Endothelial cell of umbilical vein (primary cell): ENCODE measurements around the gene ALAS2. TPM values are rescaled to one million over a fixed set of nuclear protein-coding genes. Genes with fewer than 3 reads are reported as not detected.

ENCODE experiments used
- BruUV-seq: library from RNA; stranded (reverse); fragments of 400-500 nt; replicated peaks from 2 replicates; lab custom pipeline; 2021; lab: Mats Ljungman, UMichigan
- CTCF ChIA-PET: fragments of 300-600, 350-600 bp; sonication (Branson Sonifier 250); formaldehyde crosslinking; loops from one replicate; lab custom pipeline; 2021; ENCODE audit warnings: antibody characterized with exemption, inconsistent platforms; lab: Charles Lee
- POLR2A ChIA-PET: fragments of 300-600, 350-600 bp; sonication (Branson Sonifier 250); formaldehyde crosslinking; loops from one replicate; lab custom pipeline; 2021; ENCODE audit warnings: antibody characterized with exemption, inconsistent platforms; lab: Charles Lee
- DNase-seq: peaks from one replicate; pipeline ENCODE4 v3.0.0-alpha.2; 2011; ENCODE audit warnings: low read depth, low spot score
- FAIRE-seq: peaks from 2 replicates; lab custom pipeline; 2011; peaks lifted over from hg19 to GRCh38; lab: Jason Lieb, UNC
- H2AFZ ChIP-seq: 2 replicates; pipeline ENCODE4 v1.6.0; 2012; ENCODE audit warnings: low read depth, low read length, control low read depth, inconsistent platforms
- H3K27ac ChIP-seq: 2 replicates; pipeline ENCODE4 v1.5.1; 2011; ENCODE audit warnings: low read depth, mild to moderate bottlenecking, control low read depth, low read length, moderate library complexity; ENCODE audit not compliant: insufficient read depth
- H3K27me3 ChIP-seq, 2 experiments: 2 replicates each; pipeline versions ENCODE4 v1.6.0 to v1.6.1; 2011; ENCODE audit warnings: low read length in 2 of 2, mixed read lengths in 1 of 2; ENCODE audit not compliant: control insufficient read depth in 2 of 2, insufficient read depth in 2 of 2
- H3K36me3 ChIP-seq, 2 experiments: 2 replicates in 1 of 2; 3 replicates in 1 of 2; pipeline ENCODE4 v1.5.1; 2011; ENCODE audit warnings: low read length in 2 of 2, mild to moderate bottlenecking in 1 of 2, moderate library complexity in 1 of 2; ENCODE audit not compliant: control insufficient read depth in 2 of 2, insufficient read depth in 2 of 2; ENCODE audit errors: extremely low read depth in 1 of 2
- H3K4me1 ChIP-seq: 3 replicates; pipeline ENCODE4 v1.5.1; 2011; ENCODE audit warnings: mild to moderate bottlenecking, low read length; ENCODE audit not compliant: control insufficient read depth, insufficient read depth; ENCODE audit errors: extremely low read depth
- H3K4me2 ChIP-seq: 2 replicates; pipeline ENCODE4 v1.6.1; 2011; ENCODE audit warnings: low read length, control low read depth, mixed read lengths; ENCODE audit not compliant: insufficient read depth
- H3K4me3 ChIP-seq, 3 experiments: fragments of 200-600 bp in 1 of 3; sonication (generic), shearing (Covaris generic) in 1 of 3; replicated peaks in 1 of 3; 2 replicates each; pipeline ENCODE4 v1.5.1; 2011 to 2016; ENCODE audit warnings: control low read depth in 3 of 3, low read length in 3 of 3, mild to moderate bottlenecking in 2 of 3, inconsistent platforms in 1 of 3, low read depth in 1 of 3, moderate library complexity in 1 of 3; ENCODE audit not compliant: insufficient read depth in 1 of 3
- H3K79me2 ChIP-seq: 2 replicates; pipeline ENCODE4 v1.6.0; 2012; ENCODE audit warnings: low read length, inconsistent platforms; ENCODE audit not compliant: control insufficient read depth, insufficient read depth
- H3K9ac ChIP-seq: replicated peaks from 2 replicates; pipeline ENCODE3; 2011; ENCODE audit warnings: low read length, control low read depth; ENCODE audit not compliant: insufficient read depth; ENCODE audit errors: extremely low read depth
- H3K9me1 ChIP-seq: replicated peaks from 3 replicates; pipeline ENCODE4 v1.6.0; 2011; ENCODE audit warnings: mild to moderate bottlenecking, low read length; ENCODE audit not compliant: control insufficient read depth, insufficient read depth; ENCODE audit errors: extremely low read depth
- H3K9me3 ChIP-seq: replicated peaks from 2 replicates; pipeline ENCODE4 v1.5.1; 2012; ENCODE audit warnings: low read length, inconsistent platforms; ENCODE audit not compliant: control insufficient read depth, insufficient read depth
- H4K20me1 ChIP-seq: replicated peaks from 2 replicates; pipeline ENCODE3; 2011; ENCODE audit warnings: mild to moderate bottlenecking, low read length; ENCODE audit not compliant: control insufficient read depth, insufficient read depth; ENCODE audit errors: extremely low read depth
- EZH2 ChIP-seq: IDR thresholded peaks from 2 replicates; pipeline ENCODE4 v1.6.1; 2012; ENCODE audit warnings: borderline replicate concordance, low read depth, mild to moderate bottlenecking, moderate library complexity, low read length, inconsistent platforms; ENCODE audit not compliant: severe bottlenecking
- FOS ChIP-seq: IDR thresholded peaks from 2 replicates; pipeline ENCODE4 v1.6.1; 2011; ENCODE audit warnings: mild to moderate bottlenecking, low read length, moderate library complexity, borderline replicate concordance; ENCODE audit not compliant: insufficient read depth
- GATA2 ChIP-seq: IDR thresholded peaks from 2 replicates; pipeline ENCODE4 v1.7.0; 2011; ENCODE audit warnings: low read depth, mild to moderate bottlenecking, moderate library complexity, mixed read lengths, low read length; ENCODE audit not compliant: insufficient read length, insufficient read depth
- JUN ChIP-seq: IDR thresholded peaks from 2 replicates; pipeline ENCODE4 v1.6.1; 2011; ENCODE audit warnings: borderline replicate concordance, low read depth; ENCODE audit not compliant: insufficient read length, insufficient read depth
- MYC ChIP-seq: IDR thresholded peaks from one replicate; pipeline ENCODE4 v1.6.1; 2011; ENCODE audit warnings: mild to moderate bottlenecking, low read depth, low read length
- POLR2A ChIP-seq: IDR thresholded peaks from 2 replicates; pipeline ENCODE4 v1.6.1; 2012; ENCODE audit warnings: low read depth, mild to moderate bottlenecking, control low read depth, low read length
- POLR2AphosphoS5 ChIP-seq: IDR thresholded peaks from 2 replicates; pipeline ENCODE4 v1.6.1; 2012; ENCODE audit warnings: low read depth, mild to moderate bottlenecking, control low read depth, low read length, moderate library complexity; ENCODE audit not compliant: insufficient read depth
- dilution Hi-C: fragments of 300-500 bp; cut with MboI; formaldehyde crosslinking; loops from one replicate; pipeline ENCODE4 v1.15.0; 2019; ENCODE audit warnings: low sequenced_read_pairs; ENCODE audit not compliant: extremely low pct_ligation_motif_present
- intact Hi-C: fragments of 100-400 bp; cut with micrococcal nuclease; formaldehyde crosslinking; loops from one replicate; pipeline ENCODE4 v1.10.0; 2022
- polyA plus RNA-seq, 4 experiments: library from polyadenylated mRNA; depleted of rRNA in 3 of 4; stranded (reverse) in 3 of 4; unstranded in 1 of 4; fragments of >200 nt; gene quantifications; 2 replicates each; pipeline versions ENCODE4 v1.2.1 to v1.2.3, GENCODE V29; 2011 to 2012; ENCODE audit warnings: missing spikeins in 1 of 4
- total RNA-seq: library from RNA; stranded (reverse); gene quantifications from 2 replicates; pipeline ENCODE4 v1.2.3, GENCODE V29; 2021
- TF ChIP-seq, protein P1 (sequence below), 2 donors: IDR thresholded peaks; 1 replicate in 1 of 2; 2 replicates in 1 of 2; pipeline ENCODE4 v1.5.1; 2011; ENCODE audit warnings: low read length in 2 of 2, mild to moderate bottlenecking in 2 of 2, moderate library complexity in 2 of 2, control low read depth in 1 of 2, inconsistent platforms in 1 of 2, low read depth in 1 of 2; ENCODE audit not compliant: insufficient read depth in 1 of 2; ENCODE audit errors: extremely low read depth in 1 of 2
- TF ChIP-seq, protein P2 (sequence below): IDR thresholded peaks from 2 replicates; pipeline ENCODE4 v1.6.1; 2011; ENCODE audit not compliant: insufficient read depth, insufficient read length

Gene ALAS2
- total and polyA plus RNA-seq, 2 donors (not counting 3 experiments of a cell fraction or from before 2014, with no cell fraction given): not detected

GRCh38 chrX:55074851-55075467 is 44.2 kb upstream of the ALAS2 start, which contains the start of gene PAGE2B:
PAGE2B (plus strand) TSS chrX:55075030; CDS start chrX:55076042, 1,012 bp downstream.
- dilution Hi-C loops: no loop called here
- BruUV-seq: no TSS peak

DNA sequence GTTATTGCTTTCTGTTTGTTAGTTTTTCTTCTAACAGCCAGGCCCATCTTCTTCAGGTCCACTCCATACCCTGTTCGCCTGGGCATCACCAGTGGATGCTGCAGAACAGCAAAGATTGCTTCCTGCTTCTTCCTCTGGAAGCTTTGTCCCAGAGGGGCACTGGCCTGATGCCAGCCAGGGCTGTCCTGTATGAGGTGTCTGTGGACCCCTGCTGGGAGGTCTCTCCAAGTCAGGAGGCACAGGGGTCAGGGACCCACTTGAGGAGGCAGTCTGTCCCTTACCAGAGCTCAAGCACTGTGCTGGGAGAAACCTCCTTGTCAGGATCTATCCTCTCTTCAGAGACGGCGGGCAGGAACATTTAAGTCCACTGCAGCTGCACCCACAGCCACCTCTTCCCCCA is 41.5 kb upstream of the ALAS2 start:
- ChIA-PET POLR2A (no interaction called here), CTCF (no interaction called here)
- Histone ChIP-seq H3K9me1 (no peaks in the 10 kb centered on the region), H4K20me1 (no peaks in the 10 kb centered on the region), H2AFZ (no peak overlapping the region), H3K9me3 (no peaks in the 10 kb centered on the region), H3K27me3 (no peaks in the 10 kb centered on the region), H3K36me3 (no peaks in the 10 kb centered on the region), H3K4me1 (no peaks in the 10 kb centered on the region), H3K79me2 (no peaks in the 10 kb centered on the region), H3K27ac (no peak overlapping the region), H3K4me3 (no peak overlapping the region), H3K9ac (no peak overlapping the region), H3K4me2 (no peak overlapping the region)
- DNase-seq (no peak), FAIRE-seq (no peak)
- intact Hi-C loops (no loop called here), dilution Hi-C loops (no loop called here)
- BruUV-seq: no TSS peak
- TF ChIP-seq POLR2A (no peak), FOS (no peak), GATA2 (no peak), MYC (no peak), EZH2 (no peak), POLR2AphosphoS5 (no peak), JUN (no peak)
- TF ChIP-seq, protein P1, sequence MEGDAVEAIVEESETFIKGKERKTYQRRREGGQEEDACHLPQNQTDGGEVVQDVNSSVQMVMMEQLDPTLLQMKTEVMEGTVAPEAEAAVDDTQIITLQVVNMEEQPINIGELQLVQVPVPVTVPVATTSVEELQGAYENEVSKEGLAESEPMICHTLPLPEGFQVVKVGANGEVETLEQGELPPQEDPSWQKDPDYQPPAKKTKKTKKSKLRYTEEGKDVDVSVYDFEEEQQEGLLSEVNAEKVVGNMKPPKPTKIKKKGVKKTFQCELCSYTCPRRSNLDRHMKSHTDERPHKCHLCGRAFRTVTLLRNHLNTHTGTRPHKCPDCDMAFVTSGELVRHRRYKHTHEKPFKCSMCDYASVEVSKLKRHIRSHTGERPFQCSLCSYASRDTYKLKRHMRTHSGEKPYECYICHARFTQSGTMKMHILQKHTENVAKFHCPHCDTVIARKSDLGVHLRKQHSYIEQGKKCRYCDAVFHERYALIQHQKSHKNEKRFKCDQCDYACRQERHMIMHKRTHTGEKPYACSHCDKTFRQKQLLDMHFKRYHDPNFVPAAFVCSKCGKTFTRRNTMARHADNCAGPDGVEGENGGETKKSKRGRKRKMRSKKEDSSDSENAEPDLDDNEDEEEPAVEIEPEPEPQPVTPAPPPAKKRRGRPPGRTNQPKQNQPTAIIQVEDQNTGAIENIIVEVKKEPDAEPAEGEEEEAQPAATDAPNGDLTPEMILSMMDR (IDR thresholded peaks at IDR 0.05; ENCODE audit: extremely low read depth in 1 of 2, insufficient read depth in 1 of 2, low read depth in 1 of 2, low read length in 2 of 2): no peak
- TF ChIP-seq, protein P2, sequence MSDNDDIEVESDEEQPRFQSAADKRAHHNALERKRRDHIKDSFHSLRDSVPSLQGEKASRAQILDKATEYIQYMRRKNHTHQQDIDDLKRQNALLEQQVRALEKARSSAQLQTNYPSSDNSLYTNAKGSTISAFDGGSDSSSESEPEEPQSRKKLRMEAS: no peak

More at GRCh38 chrX:55074851-55075467, 44.2 kb upstream of the ALAS2 start, which contains the start of gene PAGE2B:
- DNase-seq: no peak
- no peak within 1 kb of the TSS for H3K27ac ChIP-seq
- H2AFZ ChIP-seq: no peak within 1 kb of the TSS
- H3K9me3 ChIP-seq: no peaks in the 10 kb centered on the region
- CTCF ChIA-PET: no interaction called here
- intact Hi-C loops: no loop called here
- no peaks in the 10 kb centered on the region for H3K36me3 ChIP-seq
- FAIRE-seq: no peak
- no peaks in the 10 kb centered on the region for H3K79me2 ChIP-seq
- H3K4me2 ChIP-seq: no peak within 1 kb of the TSS
- H3K4me1 ChIP-seq: no peaks in the 10 kb centered on the region
- TF ChIP-seq GATA2: no peak
- TF ChIP-seq, protein P2: no peak
- no peaks in the 10 kb centered on the region for H3K9me1 ChIP-seq
- H3K27me3 ChIP-seq: no peaks in the 10 kb centered on the region
- no peaks in the 10 kb centered on the region for H4K20me1 ChIP-seq
- no peak within 1 kb of the TSS for H3K9ac ChIP-seq
- no peak within 1 kb of the TSS for H3K4me3 ChIP-seq
- POLR2A ChIA-PET: no interaction called here
